HEK293 (cell line): Measurements from ENCODE around the gene GLYATL3.

Experiments used
- YY1 ChIP-seq: fragments of 450-650 bp; formaldehyde crosslinking; IDR thresholded peaks from 2 replicates; pipeline ENCODE4 v1.5.1; 2018; ENCODE audit warnings: missing biosample characterization, missing genetic modification characterization
- ZNF121 ChIP-seq: fragments of 450-650 bp; formaldehyde crosslinking; IDR thresholded peaks from 2 replicates; pipeline ENCODE4 v1.5.1; 2016; ENCODE audit warnings: missing biosample characterization, missing genetic modification characterization
- TF ChIP-seq, protein P1 (sequence below): fragments of 450-650 bp; formaldehyde crosslinking; IDR thresholded peaks from 2 replicates; pipeline ENCODE4 v1.5.1; 2016; ENCODE audit warnings: missing biosample characterization, missing genetic modification characterization

DNA sequence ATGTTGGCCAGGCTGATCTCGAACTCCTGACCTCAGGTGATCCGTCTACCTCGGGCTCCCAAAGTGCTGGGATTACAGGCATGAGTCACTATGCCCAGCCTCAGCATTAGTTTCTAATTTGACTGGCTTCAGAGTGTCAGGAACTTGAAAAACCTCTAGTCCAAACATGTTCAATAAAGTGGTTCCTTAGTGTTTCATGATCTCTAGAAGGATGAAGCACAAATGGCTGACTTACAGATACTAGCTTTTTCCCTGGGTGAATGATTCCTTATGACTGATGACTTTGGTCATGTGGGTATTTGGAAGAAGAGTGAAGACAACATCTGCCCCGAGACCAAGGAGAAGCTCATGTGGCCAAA lies 16.4 kb downstream of the GLYATL3 start:
- TF ChIP-seq, protein P1, sequence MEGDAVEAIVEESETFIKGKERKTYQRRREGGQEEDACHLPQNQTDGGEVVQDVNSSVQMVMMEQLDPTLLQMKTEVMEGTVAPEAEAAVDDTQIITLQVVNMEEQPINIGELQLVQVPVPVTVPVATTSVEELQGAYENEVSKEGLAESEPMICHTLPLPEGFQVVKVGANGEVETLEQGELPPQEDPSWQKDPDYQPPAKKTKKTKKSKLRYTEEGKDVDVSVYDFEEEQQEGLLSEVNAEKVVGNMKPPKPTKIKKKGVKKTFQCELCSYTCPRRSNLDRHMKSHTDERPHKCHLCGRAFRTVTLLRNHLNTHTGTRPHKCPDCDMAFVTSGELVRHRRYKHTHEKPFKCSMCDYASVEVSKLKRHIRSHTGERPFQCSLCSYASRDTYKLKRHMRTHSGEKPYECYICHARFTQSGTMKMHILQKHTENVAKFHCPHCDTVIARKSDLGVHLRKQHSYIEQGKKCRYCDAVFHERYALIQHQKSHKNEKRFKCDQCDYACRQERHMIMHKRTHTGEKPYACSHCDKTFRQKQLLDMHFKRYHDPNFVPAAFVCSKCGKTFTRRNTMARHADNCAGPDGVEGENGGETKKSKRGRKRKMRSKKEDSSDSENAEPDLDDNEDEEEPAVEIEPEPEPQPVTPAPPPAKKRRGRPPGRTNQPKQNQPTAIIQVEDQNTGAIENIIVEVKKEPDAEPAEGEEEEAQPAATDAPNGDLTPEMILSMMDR (tag by site-specific recombination): no peak
- TF ChIP-seq ZNF121 (tag by site-specific recombination) (no peak), YY1 (tag by site-specific recombination) (no peak)
